CD8-positive, alpha-beta memory T cell (primary cell): ENCODE data around the gene ADAM17. TPM values are rescaled to one million over a fixed set of nuclear protein-coding genes. Genes with fewer than 3 reads are reported as not detected.

ENCODE experiments used
- CTCF ChIA-PET: fragments of 350-600 bp; sonication (Branson Sonifier 250); formaldehyde crosslinking; loops from one replicate; lab custom pipeline; 2021; ENCODE audit warnings: antibody characterized with exemption; lab: Charles Lee
- POLR2A ChIA-PET: fragments of 350-600 bp; sonication (Branson Sonifier 250); formaldehyde crosslinking; loops from one replicate; lab custom pipeline; 2021; ENCODE audit warnings: antibody characterized with exemption; lab: Charles Lee
- DNase-seq, 5 donors: peaks; one replicate each; pipeline versions ENCODE4 v3.0.0 to v3.0.0-alpha.2; 2020 to 2022; ENCODE audit warnings: mixed read lengths in 1 of 5
- H3K27ac ChIP-seq: one replicate; pipeline ENCODE4 v1.7.0; 2013; ENCODE audit warnings: low read depth, mild to moderate bottlenecking, low read length, moderate library complexity
- H3K27me3 ChIP-seq: 2 replicates; pipeline ENCODE4 v1.7.0; 2013; ENCODE audit warnings: low read length, mild to moderate bottlenecking; ENCODE audit not compliant: insufficient read depth, poor library complexity, severe bottlenecking
- H3K36me3 ChIP-seq: 2 replicates; pipeline ENCODE4 v1.7.0; 2013; ENCODE audit warnings: mild to moderate bottlenecking, low read length, moderate library complexity; ENCODE audit not compliant: insufficient read depth
- H3K4me1 ChIP-seq: 2 replicates; pipeline ENCODE4 v1.7.0; 2013; ENCODE audit warnings: mild to moderate bottlenecking, low read length, moderate library complexity; ENCODE audit not compliant: insufficient read depth
- H3K4me3 ChIP-seq: 2 replicates; pipeline ENCODE4 v1.7.0; 2013; ENCODE audit warnings: mild to moderate bottlenecking, low read length
- H3K9me3 ChIP-seq: 2 replicates; pipeline ENCODE4 v1.7.0; 2013; ENCODE audit warnings: mild to moderate bottlenecking, low read length
- H3K27ac Mint-ChIP-seq, 8 donors: one replicate each; pipeline ENCODE4 v1.8.0; 2020 to 2021; ENCODE audit warnings: mixed read lengths in 8 of 8, mild to moderate bottlenecking in 6 of 8, inconsistent platforms in 3 of 8, moderate library complexity in 3 of 8
- H3K27me3 Mint-ChIP-seq, 2 donors: one replicate each; pipeline ENCODE4 v1.8.0; 2020 to 2021; ENCODE audit warnings: mixed read lengths in 2 of 2, mild to moderate bottlenecking in 1 of 2, moderate library complexity in 1 of 2
- H3K36me3 Mint-ChIP-seq, 3 donors: one replicate each; pipeline ENCODE4 v1.8.0; 2020 to 2021; ENCODE audit warnings: mixed read lengths in 3 of 3, inconsistent platforms in 1 of 3, mild to moderate bottlenecking in 1 of 3
- H3K4me1 Mint-ChIP-seq, 3 donors: one replicate each; pipeline ENCODE4 v1.8.0; 2020 to 2021; ENCODE audit warnings: mixed read lengths in 3 of 3, inconsistent platforms in 1 of 3, mild to moderate bottlenecking in 1 of 3
- H3K4me3 Mint-ChIP-seq, 7 donors: one replicate each; pipeline ENCODE4 v1.8.0; 2020 to 2021; ENCODE audit warnings: mixed read lengths in 7 of 7, mild to moderate bottlenecking in 6 of 7, moderate library complexity in 4 of 7, inconsistent platforms in 2 of 7
- H3K9me3 Mint-ChIP-seq, 5 donors: one replicate each; pipeline ENCODE4 v1.8.0; 2020 to 2022; ENCODE audit warnings: mixed read lengths in 5 of 5, mild to moderate bottlenecking in 3 of 5, moderate library complexity in 2 of 5, inconsistent platforms in 1 of 5
- polyA plus RNA-seq: library from polyadenylated mRNA; unstranded; fragments of 300-500 nt; fragmentation: Illumina TruSeq; gene quantifications from one replicate; pipeline ENCODE4 v1.2.3, GENCODE V29; 2021
- total RNA-seq, 2 experiments: library from RNA; stranded (reverse); gene quantifications; one replicate each; pipeline ENCODE4 v1.2.3, GENCODE V29; 2021

Gene ADAM17
- total and polyA plus RNA-seq, 3 experiments from 2014 or later: 12.6 to 20.9 (median 17.9) TPM

DNA sequence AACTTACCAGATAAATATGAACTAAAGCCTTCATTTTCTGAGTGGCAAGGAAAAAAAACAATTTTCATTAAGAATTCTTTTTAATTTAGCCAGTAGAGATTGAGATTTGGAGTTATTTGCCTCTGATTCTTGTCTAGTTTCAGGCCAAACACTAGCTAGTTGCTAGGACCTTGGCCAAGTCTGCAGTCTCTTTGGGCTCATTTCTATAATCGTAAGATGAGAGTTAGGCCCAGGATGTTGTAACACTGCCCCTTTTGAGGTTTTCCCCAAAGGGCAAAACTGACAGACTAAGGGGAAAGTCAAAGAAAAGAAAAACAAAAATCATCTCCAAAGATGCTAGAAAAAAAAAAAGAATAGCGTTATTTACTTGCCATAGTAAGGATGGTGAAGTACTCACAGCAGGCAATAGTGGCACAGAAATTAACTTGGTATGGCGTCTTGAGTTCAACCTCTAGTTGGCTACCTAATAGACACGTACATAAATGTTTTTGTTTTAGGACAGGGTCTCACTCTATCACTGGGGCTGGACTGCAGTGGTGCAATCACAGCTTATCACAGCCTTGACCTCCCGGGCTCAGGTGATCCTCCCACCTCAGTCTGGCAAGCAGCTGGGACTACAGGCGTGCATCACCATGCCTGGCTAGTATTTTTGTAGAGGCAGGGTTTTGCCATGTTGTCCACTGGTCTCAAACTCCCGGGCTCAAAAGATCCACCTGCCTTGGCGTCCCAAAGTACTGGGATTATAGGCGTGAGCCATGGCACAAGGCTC is 23.0 kb upstream of the ADAM17 start:
- DNase-seq: no peak
- Histone ChIP-seq H3K4me1 (no peaks in the 10 kb centered on the region), H3K4me3 (no peak overlapping the region), H3K9me3 (no peaks in the 10 kb centered on the region), H3K27me3 (no peaks in the 10 kb centered on the region), H3K36me3 (peaks cover 3% of the 10 kb centered on the region), H3K27ac (no peak overlapping the region)
- H3K9me3 Mint-ChIP-seq: no peaks in the 10 kb centered on the region
- no peaks in the 10 kb centered on the region for H3K27me3 Mint-ChIP-seq
- no peak overlapping the region for H3K4me3 Mint-ChIP-seq
- POLR2A ChIA-PET: no interaction called here
- peaks cover 2 to 11% (median 3%) of the 10 kb centered on the region in 3 donors for H3K36me3 Mint-ChIP-seq
- H3K4me1 Mint-ChIP-seq: peaks cover 0 to 5% (median 0%) of the 10 kb centered on the region in 3 donors
- CTCF ChIA-PET: interaction anchor here (0.6 kb wide), 1 partner anchor 54 kb away, joined by 3 read pairs; no protein-coding TSS in a partner anchor
- H3K27ac Mint-ChIP-seq: peak overlapping the region in 1 of 8 donors; percentile 54

- no peak overlapping the region for H3K4me3 ChIP-seq
- Mint-ChIP-seq H3K27me3 (no peaks in the 10 kb centered on the region), H3K36me3 (peaks cover 0 to 2% (median 0%) of the 10 kb centered on the region in 3 donors), H3K9me3 (no peaks in the 10 kb centered on the region), H3K4me1 (peaks cover 0 to 4% (median 0%) of the 10 kb centered on the region in 3 donors), H3K4me3 (no peak overlapping the region), H3K27ac (peak overlapping the region in 2 of 8 donors; percentile 35 to 47)
- no peaks in the 10 kb centered on the region for H3K27me3 ChIP-seq
- no peaks in the 10 kb centered on the region for H3K36me3 ChIP-seq
- no peaks in the 10 kb centered on the region for H3K4me1 ChIP-seq
- no peak for DNase-seq
- no peaks in the 10 kb centered on the region for H3K9me3 ChIP-seq
- ChIA-PET POLR2A (no interaction called here), CTCF (no interaction called here)
- H3K27ac ChIP-seq: no peak overlapping the region
Observed at GRCh38 chr2:9574331-9574730, 18.7 kb upstream of the ADAM17 start.

GRCh38 chr2:9573840-9574239 is 18.2 kb upstream of the ADAM17 start:
- Mint-ChIP-seq H3K36me3 (peaks cover 0 to 2% (median 0%) of the 10 kb centered on the region in 3 donors), H3K27ac (no peak overlapping the region), H3K4me3 (no peak overlapping the region), H3K27me3 (no peaks in the 10 kb centered on the region), H3K9me3 (no peaks in the 10 kb centered on the region), H3K4me1 (peaks cover 0 to 4% (median 0%) of the 10 kb centered on the region in 3 donors)
- H3K4me3 ChIP-seq: no peak overlapping the region
- H3K4me1 ChIP-seq: no peaks in the 10 kb centered on the region
- no peak overlapping the region for H3K27ac ChIP-seq
- no peaks in the 10 kb centered on the region for H3K27me3 ChIP-seq
- no peak for DNase-seq
- H3K9me3 ChIP-seq: no peaks in the 10 kb centered on the region
- no peaks in the 10 kb centered on the region for H3K36me3 ChIP-seq
- ChIA-PET POLR2A (no interaction called here), CTCF (no interaction called here)

DNA sequence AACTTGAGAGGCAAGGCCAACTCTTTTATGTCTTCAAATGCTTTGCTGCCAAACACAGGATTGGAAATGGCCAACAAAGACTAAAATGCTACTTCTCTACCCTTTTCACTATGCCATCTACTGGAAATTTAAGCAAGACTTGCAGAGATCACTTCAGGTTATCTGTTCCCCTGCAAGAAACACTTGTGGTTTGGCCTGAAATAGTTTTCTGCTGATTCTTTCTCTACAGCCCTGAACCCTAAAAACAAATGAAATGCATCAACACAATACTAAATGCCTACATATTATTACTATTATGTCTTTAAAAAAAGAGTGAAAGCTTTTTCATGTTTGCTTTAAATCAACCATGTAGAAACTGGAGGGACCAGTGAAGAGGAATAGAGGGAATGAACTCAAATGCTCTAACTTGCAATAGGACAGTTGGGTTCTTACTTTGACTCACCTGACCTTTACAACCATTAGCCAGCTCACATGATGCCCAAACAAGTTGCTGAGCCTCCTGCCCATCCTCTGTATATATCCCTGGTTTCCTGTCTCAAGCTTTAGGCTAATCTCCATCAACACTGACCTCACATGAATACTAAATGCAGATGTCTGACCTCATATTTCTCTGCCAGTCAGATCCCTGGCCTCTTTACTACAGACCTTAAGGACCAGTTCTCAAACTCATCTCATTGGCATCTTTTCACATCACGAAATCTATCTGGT is 17.5 kb upstream of the ADAM17 start:
- ChIA-PET POLR2A (no interaction called here), CTCF (no interaction called here)
- Histone ChIP-seq H3K27me3 (no peaks in the 10 kb centered on the region), H3K36me3 (no peaks in the 10 kb centered on the region), H3K4me1 (no peaks in the 10 kb centered on the region), H3K27ac (no peak overlapping the region), H3K4me3 (no peak overlapping the region), H3K9me3 (no peaks in the 10 kb centered on the region)
- peak overlapping the region in 1 of 8 donors; percentile 2 for H3K27ac Mint-ChIP-seq
- no peak overlapping the region for H3K4me3 Mint-ChIP-seq
- DNase-seq: no peak
- H3K4me1 Mint-ChIP-seq: peaks cover 0 to 4% (median 0%) of the 10 kb centered on the region in 3 donors
- no peaks in the 10 kb centered on the region for H3K27me3 Mint-ChIP-seq
- peaks cover 0 to 2% (median 0%) of the 10 kb centered on the region in 3 donors for H3K36me3 Mint-ChIP-seq
- no peaks in the 10 kb centered on the region for H3K9me3 Mint-ChIP-seq

DNA sequence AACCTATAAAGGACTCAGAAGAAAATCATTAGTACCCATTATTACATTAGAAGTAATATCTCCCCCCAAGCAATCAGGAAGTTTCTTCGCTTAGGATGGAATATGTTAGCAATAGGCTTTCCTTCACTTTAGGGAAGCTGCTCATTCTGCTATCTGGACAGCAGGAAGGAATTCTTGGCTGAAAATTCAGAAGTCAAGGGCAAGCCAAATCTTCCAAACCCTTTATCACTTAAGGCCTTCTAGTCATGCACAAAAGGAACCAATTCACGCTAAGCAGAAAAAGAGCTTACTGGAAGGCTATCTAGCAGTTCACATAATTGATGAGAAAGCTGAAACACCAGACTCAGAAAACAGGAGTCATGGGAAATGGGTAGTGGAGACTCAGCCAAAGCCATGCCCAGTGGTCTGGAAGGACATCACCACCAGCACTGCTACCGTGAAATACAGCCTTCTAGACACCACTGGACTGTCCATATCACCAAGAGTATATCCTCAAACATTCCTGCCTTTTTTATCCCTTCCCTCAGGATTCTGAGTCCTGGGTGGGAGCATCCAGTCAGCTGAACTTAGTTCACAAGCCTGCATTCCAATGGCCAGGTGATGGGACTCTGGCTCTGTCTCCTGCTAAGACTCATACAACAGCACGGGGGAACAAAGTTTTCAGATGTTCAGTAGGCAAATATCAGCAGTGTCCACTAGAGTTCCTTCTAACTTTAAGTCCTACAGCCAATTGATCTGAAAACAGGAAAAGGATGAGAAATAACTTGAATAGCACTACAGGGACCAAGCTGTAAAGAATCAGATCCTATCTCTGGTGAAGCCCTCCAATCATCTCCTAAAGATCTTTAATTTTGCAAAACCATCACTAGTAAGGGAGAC is 14.8 kb upstream of the ADAM17 start:
- H3K4me3 Mint-ChIP-seq: no peak overlapping the region
- H3K27me3 Mint-ChIP-seq: no peaks in the 10 kb centered on the region
- no peaks in the 10 kb centered on the region for H3K9me3 Mint-ChIP-seq
- Histone ChIP-seq H3K9me3 (no peaks in the 10 kb centered on the region), H3K4me3 (no peak overlapping the region), H3K36me3 (no peaks in the 10 kb centered on the region), H3K4me1 (no peaks in the 10 kb centered on the region), H3K27me3 (no peaks in the 10 kb centered on the region), H3K27ac (no peak overlapping the region)
- peaks cover 0 to 2% (median 0%) of the 10 kb centered on the region in 3 donors for H3K36me3 Mint-ChIP-seq
- ChIA-PET CTCF (interaction anchor here (1.3 kb wide), 1 partner anchor 15 kb away, joined by 3 read pairs; the partner anchor contains the start of gene ADAM17), POLR2A (no interaction called here)
- H3K4me1 Mint-ChIP-seq: peaks cover 0 to 4% (median 0%) of the 10 kb centered on the region in 3 donors
- no peak for DNase-seq
- no peak overlapping the region for H3K27ac Mint-ChIP-seq

- H3K9me3 ChIP-seq: no peaks in the 10 kb centered on the region
- Mint-ChIP-seq H3K27me3 (no peaks in the 10 kb centered on the region), H3K27ac (no peak overlapping the region), H3K4me3 (no peak overlapping the region), H3K4me1 (no peaks in the 10 kb centered on the region), H3K36me3 (peaks cover 0 to 4% (median 0%) of the 10 kb centered on the region in 3 donors), H3K9me3 (no peaks in the 10 kb centered on the region)
- ChIA-PET POLR2A (no interaction called here), CTCF (no interaction called here)
- H3K36me3 ChIP-seq: no peaks in the 10 kb centered on the region
- no peak overlapping the region for H3K27ac ChIP-seq
- no peak for DNase-seq
- H3K4me1 ChIP-seq: no peaks in the 10 kb centered on the region
- no peak overlapping the region for H3K4me3 ChIP-seq
- H3K27me3 ChIP-seq: no peaks in the 10 kb centered on the region
Observed at GRCh38 chr2:9565436-9566153, 10.0 kb upstream of the ADAM17 start.

- Histone ChIP-seq H3K4me3 (no peak overlapping the region), H3K4me1 (peaks cover 7% of the 10 kb centered on the region), H3K9me3 (no peaks in the 10 kb centered on the region), H3K27me3 (no peaks in the 10 kb centered on the region), H3K27ac (no peak overlapping the region), H3K36me3 (no peaks in the 10 kb centered on the region)
- no peak for DNase-seq
- Mint-ChIP-seq H3K36me3 (peaks cover 0 to 23% (median 0%) of the 10 kb centered on the region in 3 donors), H3K4me3 (peak overlapping the region in 1 of 7 donors; percentile 14), H3K4me1 (peaks cover 14 to 22% (median 19%) of the 10 kb centered on the region in 3 donors), H3K27ac (peak overlapping the region in 2 of 8 donors; percentile 55 to 80), H3K9me3 (no peaks in the 10 kb centered on the region), H3K27me3 (no peaks in the 10 kb centered on the region)
- ChIA-PET CTCF (no interaction called here), POLR2A (no interaction called here)
Observed at GRCh38 chr2:9560628-9561027, 5.0 kb upstream of the ADAM17 start.
